GM19455 (cell line): ENCODE measurements around the gene SPDYE5.
"Not testable (repeated sequence)": the region's sequence is repeated elsewhere in the genome, so short reads cannot be mapped to it uniquely, and the experiment has no call there.

Source experiments
- ATAC-seq: cut with Tn5 transposase; IDR thresholded peaks from one replicate; pipeline ENCODE4 v1.9.1; 2021; ENCODE audit not compliant: unreplicated experiment

Gene SPDYE5, protein sequence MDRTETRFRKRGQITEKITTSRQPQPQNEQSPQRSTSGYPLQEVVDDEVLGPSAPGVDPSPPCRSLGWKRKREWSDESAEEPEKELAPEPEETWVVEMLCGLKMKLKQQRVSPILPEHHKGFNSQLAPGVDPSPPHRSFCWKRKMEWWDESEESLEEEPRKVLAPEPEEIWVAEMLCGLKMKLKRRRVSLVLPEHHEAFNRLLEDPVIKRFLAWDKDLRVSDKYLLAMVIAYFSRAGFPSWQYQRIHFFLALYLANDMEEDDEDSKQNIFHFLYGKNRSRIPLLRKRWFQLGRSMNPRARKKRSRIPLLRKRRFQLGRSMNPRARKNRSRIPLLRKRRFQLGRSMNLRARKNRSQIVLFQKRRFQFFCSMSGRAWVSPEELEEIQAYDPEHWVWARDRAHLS

GRCh38 chr7:75492020-75492419 is at the start of gene SPDYE5:
Gene SPDYE5 (plus strand): TSS chr7:75492320. CDS start chr7:75494048, 1,728 bp downstream.
- ATAC-seq = not testable (repeated sequence)

DNA sequence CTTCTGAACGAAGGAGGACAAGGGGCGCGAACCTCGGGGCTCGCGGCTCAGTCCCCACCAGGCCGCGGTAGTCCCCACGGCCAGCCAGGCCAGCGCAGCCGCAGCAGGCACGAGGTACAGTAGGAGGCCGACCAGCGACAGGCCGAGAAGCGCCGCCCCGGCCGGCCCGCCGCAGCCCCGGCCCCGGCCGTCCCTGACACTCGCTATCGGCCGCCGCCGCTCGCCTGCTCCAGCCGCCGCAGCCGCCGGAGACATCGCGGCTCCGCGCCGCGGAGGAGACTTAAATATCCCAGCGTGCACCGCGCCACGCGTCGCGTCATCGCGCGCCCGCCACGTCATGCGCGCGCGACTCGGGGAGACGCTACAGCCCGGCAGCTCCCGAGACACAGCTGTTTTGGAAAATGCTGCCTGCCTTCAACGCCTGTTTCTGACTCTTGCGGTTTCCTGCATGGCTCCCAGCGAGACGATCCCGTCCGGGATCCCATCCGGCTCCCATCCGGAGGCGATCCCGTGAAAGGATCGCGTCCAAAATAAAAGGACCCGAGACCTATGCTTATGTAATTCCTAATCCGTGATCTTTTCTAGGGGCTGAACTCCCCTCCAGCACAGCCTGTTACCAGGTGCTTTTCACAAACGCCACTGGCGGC is 49.5 kb upstream of the SPDYE5 start:
- ATAC-seq = peak; percentile 89

GRCh38 chr7:75449946-75450345 is 42.2 kb upstream of the SPDYE5 start:
- not testable (repeated sequence) for ATAC-seq

GRCh38 chr7:75452494-75452955 is 39.6 kb upstream of the SPDYE5 start:
- not testable (repeated sequence) for ATAC-seq

- not testable (repeated sequence) for ATAC-seq
Measured at GRCh38 chr7:75456403-75456802, 35.7 kb upstream of the SPDYE5 start.

GRCh38 chr7:75458034-75458433 is 34.1 kb upstream of the SPDYE5 start:
- ATAC-seq = not testable (repeated sequence)

DNA sequence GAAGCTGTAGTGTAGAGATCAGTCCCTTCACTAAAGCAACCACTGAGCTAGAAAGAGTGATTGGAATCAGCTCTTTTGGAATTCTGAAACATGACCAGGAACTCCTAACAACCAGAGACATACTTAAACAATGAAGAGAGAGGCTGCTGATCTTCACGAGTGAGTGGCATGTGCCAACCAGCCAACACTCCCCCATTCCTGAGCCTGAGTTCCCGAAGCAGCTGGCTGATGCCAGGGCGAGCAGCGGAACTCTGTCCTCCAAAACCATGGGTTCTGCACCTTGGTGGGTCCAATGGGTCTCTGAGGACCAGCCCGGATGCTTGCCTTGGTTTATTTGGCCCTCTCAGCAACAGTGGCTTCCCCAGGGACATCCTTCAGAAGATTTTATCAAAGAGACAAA is 31.6 kb upstream of the SPDYE5 start:
- not testable (repeated sequence) for ATAC-seq

GRCh38 chr7:75470166-75470565 is 22.0 kb upstream of the SPDYE5 start:
- not testable (repeated sequence) for ATAC-seq

GRCh38 chr7:75477457-75477856 is 14.7 kb upstream of the SPDYE5 start:
- not testable (repeated sequence) for ATAC-seq

GRCh38 chr7:75480313-75480712 is 11.8 kb upstream of the SPDYE5 start:
- ATAC-seq = not testable (repeated sequence)

GRCh38 chr7:75485355-75485978 is 6.7 kb upstream of the SPDYE5 start:
- ATAC-seq = not testable (repeated sequence)

DNA sequence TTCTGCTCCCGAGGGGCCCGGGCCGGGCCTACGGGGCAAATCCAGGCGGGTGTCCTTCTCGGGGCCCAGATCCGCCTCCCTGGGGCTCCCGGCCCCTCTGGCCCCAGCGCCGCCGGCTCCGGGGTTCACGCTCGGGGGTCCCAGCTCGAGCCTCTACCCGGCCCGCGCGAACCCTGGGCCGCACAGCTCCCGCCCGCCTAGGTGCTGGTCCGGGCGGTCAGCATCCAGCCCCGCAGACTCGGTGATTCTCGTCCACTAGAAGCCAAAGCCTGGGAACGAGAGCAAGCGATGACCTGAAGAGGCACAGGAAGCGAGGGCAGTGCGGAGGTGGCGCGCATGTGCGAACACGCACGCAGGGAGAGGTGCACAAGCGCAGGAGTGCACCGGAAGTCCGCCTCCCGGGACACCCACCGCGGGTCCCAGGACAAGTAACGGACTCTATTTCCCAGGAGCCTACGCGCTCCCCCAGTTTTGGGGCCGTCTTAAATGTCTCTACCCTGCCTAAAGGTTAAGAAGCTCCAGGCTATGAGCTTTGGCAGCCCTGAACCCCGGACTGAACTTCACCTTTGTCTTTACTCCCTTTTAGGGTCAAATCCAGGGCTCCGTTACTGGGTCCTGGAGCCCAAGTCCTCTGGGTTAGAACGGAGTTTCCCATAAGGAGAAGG is 6.0 kb upstream of the SPDYE5 start, which contains the start of gene POM121C:
TSS of gene POM121C (minus strand) at position 321 of the 665 bp plus-strand sequence. CDS start 44,803 bp downstream, outside the sequence.
- peak; percentile 89 for ATAC-seq

GRCh38 chr7:75509033-75509432 is 16.9 kb downstream of the SPDYE5 start:
- ATAC-seq = not testable (repeated sequence)

- ATAC-seq = not testable (repeated sequence)
Measured at GRCh38 chr7:75518842-75519241, 26.7 kb downstream of the SPDYE5 start.

DNA sequence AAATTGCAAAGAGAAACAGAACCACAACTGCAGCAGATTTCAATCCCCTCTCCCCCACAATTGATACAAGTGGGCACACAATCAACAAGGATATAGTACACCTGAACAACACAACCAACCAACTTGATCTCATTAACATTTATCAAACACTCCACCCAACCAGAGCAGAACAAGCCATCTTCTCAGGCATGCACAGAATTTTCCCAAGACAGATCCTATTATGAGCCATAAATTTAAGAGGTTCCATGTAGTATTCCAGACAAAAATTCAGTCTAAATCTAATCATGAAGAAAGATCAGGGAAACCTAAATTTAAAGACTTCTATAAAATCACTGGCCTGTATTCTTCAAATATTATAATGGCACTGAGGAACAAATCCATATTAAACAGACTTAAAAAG is 29.6 kb downstream of the SPDYE5 start:
- not testable (repeated sequence) for ATAC-seq

DNA sequence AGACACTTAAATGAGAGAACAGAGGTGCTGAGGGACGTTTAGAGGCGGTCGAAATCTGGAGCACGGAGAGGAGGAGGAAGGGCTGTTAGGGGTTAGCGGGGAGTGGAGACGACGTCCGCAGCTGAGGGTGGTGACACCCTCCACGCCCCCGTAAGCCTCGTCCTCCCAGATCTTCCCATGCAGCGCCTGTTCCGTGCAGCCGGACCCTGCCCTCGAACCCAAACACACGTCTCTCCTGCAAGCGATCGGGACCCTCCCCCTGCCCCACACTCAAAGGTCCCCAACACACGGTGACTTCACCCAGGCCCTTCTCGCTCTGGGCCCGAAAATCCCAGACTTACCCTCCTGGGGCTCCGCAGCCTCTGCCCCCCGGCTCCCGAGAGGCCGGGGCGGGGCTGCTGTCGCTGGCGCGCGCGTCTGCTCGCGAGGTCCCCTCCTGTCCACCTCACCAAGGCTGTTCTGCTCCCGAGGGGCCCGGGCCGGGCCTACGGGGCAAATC is 35.2 kb downstream of the SPDYE5 start:
- peak; percentile 9 for ATAC-seq

GRCh38 chr7:75531359-75531821 is 39.3 kb downstream of the SPDYE5 start:
- ATAC-seq = no peak

GRCh38 chr7:75532639-75533038 is 40.5 kb downstream of the SPDYE5 start:
- ATAC-seq = no peak

GRCh38 chr7:75533926-75534325 is 41.8 kb downstream of the SPDYE5 start:
- ATAC-seq = no peak

DNA sequence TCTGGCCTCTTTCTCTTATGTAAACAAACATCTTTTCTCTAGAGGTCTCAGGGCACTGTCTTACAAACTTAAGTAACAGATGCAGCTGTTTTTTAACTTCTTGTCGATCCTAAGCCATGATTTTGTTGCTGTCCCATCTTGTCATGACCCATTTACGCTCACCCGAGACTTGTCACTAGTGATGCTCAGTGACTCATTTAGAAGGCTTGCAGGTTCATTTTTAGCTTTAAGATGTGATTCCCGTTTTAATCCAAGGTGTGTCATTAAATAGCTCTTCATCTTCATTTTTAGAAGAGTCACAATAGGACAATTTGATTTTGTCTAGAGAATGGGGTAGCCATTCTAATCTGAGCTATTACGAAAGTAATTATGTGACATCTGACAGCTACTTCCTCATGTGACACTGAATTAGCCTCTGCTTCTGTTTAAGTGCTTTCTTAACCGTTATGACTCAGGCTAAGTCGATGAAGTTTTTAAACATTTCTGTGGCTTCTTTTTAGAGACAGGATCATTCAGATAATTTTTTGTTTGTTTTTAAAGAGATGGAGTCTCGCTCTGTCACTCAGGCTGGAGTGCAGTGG is 42.7 kb downstream of the SPDYE5 start:
- ATAC-seq = no peak
